Heart right ventricle (tissue), 16 donors: ENCODE results near the gene VTN. TPM values are rescaled to one million over a fixed set of nuclear protein-coding genes. Genes with fewer than 3 reads are reported as not detected.

Experiments used
- ATAC-seq, 8 donors: fragments of 200-7000 bp; cut with Tn5 transposase; one replicate each; pipeline ENCODE4 v1.9.1; 2020; ENCODE audit warnings: mild to moderate bottlenecking in 8 of 8, moderate library complexity in 8 of 8, moderate number of reproducible peaks in 1 of 8
- DNase-seq, 2 donors: peaks; one replicate each; pipeline ENCODE4 v3.0.0-alpha.2; 2020
- H3K27ac ChIP-seq, 10 donors: fragments of 200-600 bp; sonication (generic) in 2 of 10; one replicate each; pipeline versions ENCODE4 v1.5.0 to v1.8.0; 2020 to 2022; ENCODE audit warnings: mild to moderate bottlenecking in 3 of 10
- H3K27me3 ChIP-seq, 7 donors: fragments of 200-600 bp; one replicate each; pipeline ENCODE4 v1.8.0; 2021 to 2022; ENCODE audit warnings: mild to moderate bottlenecking in 2 of 7
- H3K36me3 ChIP-seq, 9 donors: fragments of 200-600 bp; sonication (generic) in 1 of 9; one replicate each; pipeline versions ENCODE4 v1.5.0 to v1.8.0; 2020 to 2022; ENCODE audit warnings: mild to moderate bottlenecking in 2 of 9
- H3K4me1 ChIP-seq, 9 donors: fragments of 200-600 bp; sonication (generic) in 1 of 9; one replicate each; pipeline versions ENCODE4 v1.5.0 to v1.8.0; 2020 to 2022; ENCODE audit warnings: mild to moderate bottlenecking in 4 of 9
- H3K4me3 ChIP-seq, 10 donors: fragments of 200-600 bp; sonication (generic) in 2 of 10; one replicate each; pipeline versions ENCODE4 v1.5.0 to v1.8.0; 2020 to 2022; ENCODE audit warnings: mild to moderate bottlenecking in 7 of 10, moderate library complexity in 2 of 10
- H3K9me3 ChIP-seq, 11 donors: fragments of 200-600 bp in 10 of 11; sonication (generic) in 2 of 11; one replicate each; pipeline versions ENCODE4 v1.5.0 to v1.8.0; 2013 to 2022; ENCODE audit warnings: mild to moderate bottlenecking in 2 of 11, control low read depth in 1 of 11, moderate library complexity in 1 of 11
- CTCF ChIP-seq, 9 donors: fragments of 200-600 bp; sonication (generic) in 2 of 9; IDR thresholded peaks; one replicate each; pipeline versions ENCODE4 v1.5.0 to v1.8.0; 2021 to 2022; ENCODE audit warnings: antibody characterized with exemption in 9 of 9, mild to moderate bottlenecking in 5 of 9, moderate library complexity in 1 of 9
- WGBS, 2 donors: extraction: QIAGEN DNeasy Blood & Tissue Kit; methylation state at CpG; one replicate each; pipeline ENCODE4 v1.1.7; 2013; ENCODE audit warnings: inconsistent platforms in 1 of 2; 5-methylcytosine and 5-hydroxymethylcytosine counted together
- intact Hi-C, 10 donors: fragments of 100-400 bp; cut with DNase I; formaldehyde crosslinking; loops; one replicate each; pipeline versions ENCODE4 v1.11.1 to v1.14.2; 2022
- polyA plus RNA-seq, 2 donors: library from polyadenylated mRNA; stranded (reverse); fragments of 200-250 nt; gene quantifications; one replicate each; pipeline ENCODE4 v1.2.3, GENCODE V29; 2013
- total RNA-seq, 10 donors: library from RNA; stranded (reverse); fragmentation: NEBNext Ultra II Directional in 3 of 10; extraction: Animal tissue kit (Norgen Biotek cat#: 25700) in 3 of 10; gene quantifications; one replicate each; pipeline versions ENCODE4 v1.2.1 to v1.2.4, GENCODE V29; 2021 to 2023
- donor health status: Arrhythmogenic right ventricular cardiomyopathy.
- donor health status: ischemic (EF 13 %, LVEDD 7.1; RV severe dilation, severe dysfunction).
- donor health status: healthy with polysubstance abuse.
- donor health status: DM: no; HTN: yes; CAD: no.
- donor health status: DM: no; HTN: no; CAD: no.
- donor health status: ischemic (EF 25% LVEDD 6.9; RV normal size, moderate dysfunction).
- donor health status: ischemic (EF 25% LVEDD 5.7; RV mildly dilated, moderate dysfunction).
- donor health status: healthy.
- donor health status: DM: yes; HTN: yes; CAD: no.
- donor health status: Ischemic cardiomyopathy.
- donor health status: ischemic (EF 35%, LVEDD 5.7; RV mildly dilated, moderate dysfunction).
- donor health status: nonischemic (EF 11% LVEDD 7.7; RV severe dilation, severe dysfunction).
- donor health status: DM: yes; HTN: yes; CAD: no.
- donor health status: PGD.
- donor health status: ischemic (EF 29% LVEDD 5.4; RV normal size, mild dysfunction).
- donor health status: nonischemic (EF 23%, LVEDD 6.1; RV moderate dilation, normal function).

Gene VTN
- total and polyA plus RNA-seq, 12 donors, result 26.3 to 121 (median 64.8) TPM

DNA sequence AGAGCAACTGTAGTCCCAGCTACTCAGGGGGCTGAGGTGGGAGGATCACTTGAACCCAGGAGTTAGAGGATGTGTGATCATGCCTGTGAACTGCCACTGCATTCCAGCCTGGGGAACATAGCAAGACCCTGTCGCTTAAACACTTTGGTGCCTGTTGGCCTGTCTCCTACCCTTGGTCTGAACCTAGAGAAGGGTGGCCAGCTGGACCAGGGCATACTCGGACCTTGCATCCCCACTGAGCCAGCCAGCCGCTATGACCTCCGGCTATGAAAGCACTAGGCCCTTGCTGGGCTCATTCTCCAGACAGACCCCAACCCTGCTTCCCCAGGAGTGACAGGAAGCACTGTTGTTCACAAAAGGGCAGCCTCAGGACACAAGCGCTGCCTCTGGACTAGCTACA lies 39.4 kb downstream of the VTN start:
- intact Hi-C loops, result loop anchor here in 1 of 10 donors (10.0 kb wide), 2 partner anchors 286 to 624 kb away; partner anchors contain the start of genes NLK and PHF12
- TF ChIP-seq CTCF (IDR thresholded peaks at IDR 0.05), result no peak
- Histone ChIP-seq H3K27ac (no peak overlapping the region), H3K4me3 (no peak overlapping the region), H3K27me3 (no peaks in the 10 kb centered on the region), H3K9me3 (no peaks in the 10 kb centered on the region), H3K36me3 (peaks cover 0 to 68% (median 32%) of the 10 kb centered on the region in 9 donors), H3K4me1 (peaks cover 8 to 22% (median 15%) of the 10 kb centered on the region in 9 donors)
- ATAC-seq (no peak), DNase-seq (no peak)
- 93 to 97% methylated on average over 5 of the region's 5 CpGs for WGBS, 2 donors

- 78 to 81% methylated on average over 4 of the region's 4 CpGs for WGBS, 2 donors
- peaks cover 0 to 14% (median 0%) of the 10 kb centered on the region in 9 donors for H3K4me1 ChIP-seq
- TF ChIP-seq CTCF (IDR thresholded peaks at IDR 0.05), result no peak
These were observed 41.8 kb downstream of the VTN start for GRCh38 chr17:28328325-28328724.

GRCh38 chr17:28327709-28328108 lies 42.4 kb downstream of the VTN start:
- no peak for DNase-seq
- 68 to 74% methylated on average over 3 of the region's 3 CpGs for WGBS, 2 donors
- H3K27ac ChIP-seq, result no peak overlapping the region
- no peak overlapping the region for H3K4me3 ChIP-seq
- no peaks in the 10 kb centered on the region for H3K27me3 ChIP-seq
- no peak for TF ChIP-seq CTCF (IDR thresholded peaks at IDR 0.05)
- no peaks in the 10 kb centered on the region for H3K9me3 ChIP-seq
- ATAC-seq, result no peak
- H3K36me3 ChIP-seq, result peaks cover 0 to 68% (median 32%) of the 10 kb centered on the region in 9 donors
- H3K4me1 ChIP-seq, result peaks cover 0 to 11% (median 0%) of the 10 kb centered on the region in 9 donors
- intact Hi-C loops, result no loop called here

More at GRCh38 chr17:28328325-28328724, 41.8 kb downstream of the VTN start:
- H3K36me3 ChIP-seq, result peaks cover 0 to 68% (median 32%) of the 10 kb centered on the region in 9 donors
- no peak overlapping the region for H3K4me3 ChIP-seq
- ATAC-seq, result no peak
- H3K9me3 ChIP-seq, result no peaks in the 10 kb centered on the region
- no peaks in the 10 kb centered on the region for H3K27me3 ChIP-seq
- intact Hi-C loops, result no loop called here
- H3K27ac ChIP-seq, result no peak overlapping the region
- DNase-seq, result no peak

GRCh38 chr17:28327031-28327607 lies 43.0 kb downstream of the VTN start:
- WGBS, 2 donors, result 93 to 95% methylated on average over 9 of the region's 9 CpGs
- H3K27ac ChIP-seq, result no peak overlapping the region
- DNase-seq (no peak), ATAC-seq (no peak)
- no peaks in the 10 kb centered on the region for H3K27me3 ChIP-seq
- peaks cover 0 to 11% (median 0%) of the 10 kb centered on the region in 9 donors for H3K4me1 ChIP-seq
- H3K36me3 ChIP-seq, result peaks cover 0 to 63% (median 32%) of the 10 kb centered on the region in 9 donors
- no peak for TF ChIP-seq CTCF (IDR thresholded peaks at IDR 0.05)
- H3K4me3 ChIP-seq, result no peak overlapping the region
- intact Hi-C loops, result no loop called here
- no peaks in the 10 kb centered on the region for H3K9me3 ChIP-seq
